Measurements from ENCODE around the gene ZMYND8. TPM values are rescaled to one million over a fixed set of nuclear protein-coding genes. Genes with fewer than 3 reads are reported as not detected.
A peak's percentile ranks its signal among the peaks of the same experiment; 100 is the strongest.

Gene ZMYND8
- total RNA-seq, 1 experiment from 2014 or later = 107 TPM

DNA sequence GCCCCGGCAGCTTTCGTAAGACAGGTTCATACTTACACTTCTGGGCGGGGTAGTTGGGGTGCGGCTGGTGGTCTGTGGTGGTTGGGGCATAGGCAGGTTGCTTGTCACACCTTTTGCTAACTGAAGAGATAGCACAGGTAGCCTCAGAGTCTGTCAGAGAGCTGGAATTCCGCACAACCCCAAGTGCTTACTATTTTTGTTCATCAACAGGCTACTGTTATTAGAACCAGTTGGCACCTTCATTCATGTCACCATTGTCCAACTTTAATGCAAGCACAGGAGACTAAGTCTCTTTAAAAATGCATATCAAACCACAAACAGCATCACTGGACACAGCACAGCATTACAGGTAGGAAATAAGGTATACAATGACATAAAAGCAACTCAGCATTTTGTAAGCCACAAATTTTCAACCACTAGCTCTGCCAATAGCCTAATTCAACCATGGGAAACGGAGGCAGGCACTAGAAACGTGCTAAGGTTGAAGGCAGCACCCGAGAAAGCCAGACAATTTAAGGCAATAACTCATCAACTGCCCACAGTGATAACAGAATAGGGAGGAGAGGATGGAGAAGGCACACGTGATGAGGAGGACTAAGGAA lies 143.8 kb downstream of the ZMYND8 start:
- Histone ChIP-seq H3K79me2 (ENCODE audit: low read depth) (no peaks in the 10 kb centered on the region), H2AFZ (no peak overlapping the region), H3F3A (ENCODE audit: insufficient read depth, low read depth) (peaks cover 22% of the 10 kb centered on the region), H3K27me3 (ENCODE audit: insufficient read depth, low read depth) (no peaks in the 10 kb centered on the region), H3K4me2 (no peak overlapping the region), H3K9me2 (ENCODE audit: insufficient read depth) (no peaks in the 10 kb centered on the region), H3K36me3 (ENCODE audit: low read depth) (peaks cover 62% of the 10 kb centered on the region), H3K9me3 (ENCODE audit: insufficient read depth, low read depth) (no peaks in the 10 kb centered on the region), H3K27ac (no peak overlapping the region), H3K4me1 (replicated peaks; ENCODE audit: insufficient read depth) (no peaks in the 10 kb centered on the region), H3K4me3 (no peak overlapping the region), H4K20me1 (ENCODE audit: insufficient read depth) (peaks cover 26% of the 10 kb centered on the region)
- no TSS peak for BruUV-seq (replicated peaks)
- intact Hi-C loops (cut with micrococcal nuclease; ENCODE audit: unreplicated experiment) = no loop called here
- DNase-seq = peak in 1 of 2 experiments; percentile 4
- TF ChIP-seq EZH2 (IDR thresholded peaks at IDR 0.05; ENCODE audit: low read depth) = no peak
- TF ChIP-seq, protein P1, sequence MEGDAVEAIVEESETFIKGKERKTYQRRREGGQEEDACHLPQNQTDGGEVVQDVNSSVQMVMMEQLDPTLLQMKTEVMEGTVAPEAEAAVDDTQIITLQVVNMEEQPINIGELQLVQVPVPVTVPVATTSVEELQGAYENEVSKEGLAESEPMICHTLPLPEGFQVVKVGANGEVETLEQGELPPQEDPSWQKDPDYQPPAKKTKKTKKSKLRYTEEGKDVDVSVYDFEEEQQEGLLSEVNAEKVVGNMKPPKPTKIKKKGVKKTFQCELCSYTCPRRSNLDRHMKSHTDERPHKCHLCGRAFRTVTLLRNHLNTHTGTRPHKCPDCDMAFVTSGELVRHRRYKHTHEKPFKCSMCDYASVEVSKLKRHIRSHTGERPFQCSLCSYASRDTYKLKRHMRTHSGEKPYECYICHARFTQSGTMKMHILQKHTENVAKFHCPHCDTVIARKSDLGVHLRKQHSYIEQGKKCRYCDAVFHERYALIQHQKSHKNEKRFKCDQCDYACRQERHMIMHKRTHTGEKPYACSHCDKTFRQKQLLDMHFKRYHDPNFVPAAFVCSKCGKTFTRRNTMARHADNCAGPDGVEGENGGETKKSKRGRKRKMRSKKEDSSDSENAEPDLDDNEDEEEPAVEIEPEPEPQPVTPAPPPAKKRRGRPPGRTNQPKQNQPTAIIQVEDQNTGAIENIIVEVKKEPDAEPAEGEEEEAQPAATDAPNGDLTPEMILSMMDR (conservative IDR thresholded peaks at IDR 0.05) = no peak
- ChIA-PET POLR2A (ENCODE audit: unreplicated experiment) (no interaction called here), CTCF (interaction anchor here (0.6 kb wide), 1 partner anchor 17 kb away, joined by 3 read pairs; no protein-coding TSS in a partner anchor)

DNA sequence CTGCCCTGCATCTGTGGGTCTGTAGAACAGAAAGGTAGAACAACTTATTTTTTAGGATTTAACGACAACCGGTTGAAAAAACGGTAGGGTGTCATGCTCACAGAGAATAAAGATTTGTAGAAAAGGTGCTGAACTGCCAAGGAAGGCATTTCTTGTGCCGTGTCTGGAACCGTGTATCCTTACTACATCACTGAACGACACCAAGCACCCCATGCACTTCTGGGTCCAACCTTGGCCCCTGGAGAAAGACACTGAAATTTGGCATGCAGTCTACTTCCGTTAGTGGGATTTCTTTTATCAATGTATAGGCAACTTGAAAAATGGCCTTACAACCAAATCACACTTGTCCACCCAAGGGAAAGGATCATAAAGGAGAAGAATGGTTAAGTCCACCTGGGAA lies 145.5 kb downstream of the ZMYND8 start:
- peaks cover 16% of the 10 kb centered on the region for H4K20me1 ChIP-seq (ENCODE audit: insufficient read depth)
- H3K36me3 ChIP-seq (ENCODE audit: low read depth) = peaks cover 51% of the 10 kb centered on the region
- peaks cover 32% of the 10 kb centered on the region for H3F3A ChIP-seq (ENCODE audit: insufficient read depth, low read depth)
- H3K4me1 ChIP-seq (replicated peaks; ENCODE audit: insufficient read depth) = peaks cover 14% of the 10 kb centered on the region
- H3K4me3 ChIP-seq = no peak overlapping the region
- no peak overlapping the region for H3K4me2 ChIP-seq
- POLR2A ChIA-PET (ENCODE audit: unreplicated experiment) = no interaction called here
- H3K79me2 ChIP-seq (ENCODE audit: low read depth) = no peaks in the 10 kb centered on the region
- no peaks in the 10 kb centered on the region for H3K27me3 ChIP-seq (ENCODE audit: insufficient read depth, low read depth)
- no peak overlapping the region for H2AFZ ChIP-seq
- H3K27ac ChIP-seq = no peak overlapping the region
- no peak for DNase-seq
- intact Hi-C loops (cut with micrococcal nuclease; ENCODE audit: unreplicated experiment) = no loop called here
- CTCF ChIA-PET = no interaction called here
- H3K9me3 ChIP-seq (ENCODE audit: insufficient read depth, low read depth) = no peaks in the 10 kb centered on the region
- no peaks in the 10 kb centered on the region for H3K9me2 ChIP-seq (ENCODE audit: insufficient read depth)
- no peak for TF ChIP-seq EZH2 (IDR thresholded peaks at IDR 0.05; ENCODE audit: low read depth)
- TF ChIP-seq, protein P1 (conservative IDR thresholded peaks at IDR 0.05) = no peak
- BruUV-seq (replicated peaks) = no TSS peak

DNA sequence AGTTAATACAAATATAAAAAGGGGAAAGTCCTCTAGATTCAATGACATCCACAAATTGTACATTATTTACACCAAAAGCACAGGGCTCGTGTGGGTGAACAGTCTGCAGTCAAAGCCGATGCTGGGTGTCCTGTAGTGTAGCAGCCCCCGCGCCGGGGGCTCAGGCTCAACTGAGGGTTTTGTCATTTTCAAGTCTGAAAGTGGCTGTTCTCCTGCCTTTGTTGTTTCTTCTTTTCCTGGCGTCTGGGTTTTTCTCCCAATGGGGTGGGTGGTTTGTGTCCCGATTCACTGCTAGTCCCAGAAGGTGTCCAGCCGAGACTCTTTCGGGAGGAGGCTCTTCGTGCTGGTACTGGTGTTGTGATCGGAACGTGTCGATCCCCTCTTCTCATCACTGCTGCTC lies 146.0 kb downstream of the ZMYND8 start:
- TF ChIP-seq, protein P1 (conservative IDR thresholded peaks at IDR 0.05) = no peak
- TF ChIP-seq EZH2 (IDR thresholded peaks at IDR 0.05; ENCODE audit: low read depth) = no peak
- H3K4me2 ChIP-seq = no peak overlapping the region
- peaks cover 46% of the 10 kb centered on the region for H3K36me3 ChIP-seq (ENCODE audit: low read depth)
- H3K4me1 ChIP-seq (replicated peaks; ENCODE audit: insufficient read depth) = peaks cover 19% of the 10 kb centered on the region
- ChIA-PET POLR2A (ENCODE audit: unreplicated experiment) (no interaction called here), CTCF (no interaction called here)
- DNase-seq = no peak
- no peaks in the 10 kb centered on the region for H3K27me3 ChIP-seq (ENCODE audit: insufficient read depth, low read depth)
- intact Hi-C loops (cut with micrococcal nuclease; ENCODE audit: unreplicated experiment) = no loop called here
- peaks cover 34% of the 10 kb centered on the region for H3F3A ChIP-seq (ENCODE audit: insufficient read depth, low read depth)
- no TSS peak for BruUV-seq (replicated peaks)
- H3K9me3 ChIP-seq (ENCODE audit: insufficient read depth, low read depth) = no peaks in the 10 kb centered on the region
- H4K20me1 ChIP-seq (ENCODE audit: insufficient read depth) = peaks cover 11% of the 10 kb centered on the region
- no peak overlapping the region for H2AFZ ChIP-seq
- H3K4me3 ChIP-seq = no peak overlapping the region
- no peaks in the 10 kb centered on the region for H3K79me2 ChIP-seq (ENCODE audit: low read depth)
- no peak overlapping the region for H3K27ac ChIP-seq
- no peaks in the 10 kb centered on the region for H3K9me2 ChIP-seq (ENCODE audit: insufficient read depth)
